GM19397 (cell line): Measurements from ENCODE around the gene KLHL35.

Experiments
- ATAC-seq: cut with Tn5 transposase; IDR thresholded peaks from one replicate; pipeline ENCODE4 v1.9.1; 2021; ENCODE audit warnings: mild to moderate bottlenecking, moderate library complexity; ENCODE audit not compliant: unreplicated experiment

Gene KLHL35, protein sequence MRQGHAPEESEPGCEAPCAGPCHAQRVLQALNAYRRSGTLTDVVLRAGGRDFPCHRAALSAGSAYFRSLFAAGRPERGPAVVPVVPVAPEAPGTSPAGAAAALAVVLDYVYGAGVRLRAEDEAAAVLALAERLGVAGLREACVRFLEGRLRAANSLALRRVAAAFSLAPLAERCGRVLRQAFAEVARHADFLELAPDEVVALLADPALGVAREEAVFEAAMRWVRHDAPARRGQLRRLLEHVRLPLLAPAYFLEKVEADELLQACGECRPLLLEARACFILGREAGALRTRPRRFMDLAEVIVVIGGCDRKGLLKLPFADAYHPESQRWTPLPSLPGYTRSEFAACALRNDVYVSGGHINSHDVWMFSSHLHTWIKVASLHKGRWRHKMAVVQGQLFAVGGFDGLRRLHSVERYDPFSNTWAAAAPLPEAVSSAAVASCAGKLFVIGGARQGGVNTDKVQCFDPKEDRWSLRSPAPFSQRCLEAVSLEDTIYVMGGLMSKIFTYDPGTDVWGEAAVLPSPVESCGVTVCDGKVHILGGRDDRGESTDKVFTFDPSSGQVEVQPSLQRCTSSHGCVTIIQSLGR

DNA sequence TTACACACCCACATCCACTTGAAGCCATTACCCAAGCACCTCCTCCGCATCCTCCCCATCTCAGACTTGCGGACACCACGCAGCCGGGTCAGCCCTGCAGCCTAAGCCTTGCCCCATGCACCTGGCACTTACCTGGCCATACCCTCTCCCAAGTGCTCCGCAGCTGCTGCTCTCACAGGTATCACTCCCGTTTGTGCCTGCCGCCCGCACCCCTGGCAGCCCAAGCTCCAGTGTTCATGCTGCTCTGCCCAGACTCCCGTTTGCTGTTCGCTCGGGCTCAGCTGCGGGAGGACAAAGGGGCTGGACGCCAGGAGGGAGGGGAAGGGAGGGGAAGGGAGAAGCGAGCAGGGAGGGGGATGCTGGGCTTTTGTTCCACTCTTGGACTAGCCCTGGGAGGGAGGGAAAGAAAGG is at the start of gene KLHL35:
KLHL35 (minus strand) TSS at position 293 of the 411 bp plus-strand sequence. CDS start 2,574 bp downstream, outside the sequence.
- no peak for ATAC-seq

DNA sequence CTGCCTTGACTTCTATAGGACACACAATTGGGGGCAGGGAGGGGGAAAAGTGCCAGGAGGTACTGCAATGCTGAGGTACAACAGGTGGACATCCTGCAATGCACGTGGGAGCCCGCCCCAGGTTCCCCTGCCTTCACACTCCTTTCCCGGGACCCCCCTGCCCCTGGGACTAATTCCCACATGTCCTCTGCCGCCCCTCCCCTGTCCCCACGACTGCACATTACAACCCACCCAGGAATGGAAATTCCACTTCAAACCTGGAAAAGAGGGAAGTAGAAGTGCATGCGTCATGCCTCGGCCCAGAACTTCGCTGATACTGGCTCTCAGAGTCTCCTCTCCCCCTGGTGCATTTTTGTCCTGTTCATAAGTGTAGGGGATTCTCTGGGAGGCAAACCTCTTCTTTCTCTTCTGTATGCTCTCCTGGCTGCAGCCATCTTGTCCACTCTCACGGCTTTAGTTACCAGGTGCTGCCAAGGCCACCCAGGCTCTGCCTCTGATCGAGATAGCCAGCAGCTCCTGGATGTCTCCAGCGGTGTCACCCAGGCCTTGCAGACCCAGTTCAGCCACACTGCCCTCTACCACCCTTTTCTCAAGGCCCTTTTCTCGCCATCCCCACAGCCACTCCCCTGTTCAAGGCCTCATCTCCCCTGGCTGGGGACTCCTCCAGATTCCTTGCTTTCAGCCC is 49.1 kb upstream of the KLHL35 start:
- no peak for ATAC-seq

DNA sequence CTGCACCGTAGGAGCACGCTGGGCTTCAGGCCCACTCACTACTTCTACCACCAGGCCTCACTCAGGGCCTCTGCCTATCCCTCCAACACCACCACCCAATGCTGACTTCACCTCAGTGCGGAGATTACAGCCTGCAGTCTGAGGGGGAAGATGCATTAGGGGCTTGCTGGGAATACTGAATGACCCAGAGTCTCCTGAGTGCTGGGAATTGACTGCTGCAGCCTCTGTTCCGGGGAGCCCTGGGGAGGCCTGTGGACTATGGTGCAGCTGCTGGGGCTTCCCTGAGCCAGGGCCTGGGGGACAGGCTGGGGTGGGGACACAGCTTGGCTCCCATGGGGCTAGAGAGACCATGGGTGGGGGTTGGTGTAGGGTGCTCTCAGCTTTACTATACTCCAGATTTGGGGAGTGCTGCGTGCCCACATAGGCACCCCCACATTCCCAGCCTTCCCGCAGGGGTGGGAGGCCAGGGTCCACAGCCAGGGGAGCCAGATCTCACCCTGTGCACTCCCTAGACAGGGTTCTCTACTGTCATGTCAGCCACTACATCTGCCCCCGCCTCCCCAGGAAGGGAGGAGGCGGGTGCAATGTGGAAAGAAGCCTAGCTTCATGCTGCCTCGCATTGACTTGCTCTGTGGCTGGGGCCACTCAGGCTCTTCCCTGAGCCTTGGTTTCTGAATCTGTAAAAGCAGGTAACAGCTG is 48.4 kb upstream of the KLHL35 start:
- ATAC-seq, result no peak

DNA sequence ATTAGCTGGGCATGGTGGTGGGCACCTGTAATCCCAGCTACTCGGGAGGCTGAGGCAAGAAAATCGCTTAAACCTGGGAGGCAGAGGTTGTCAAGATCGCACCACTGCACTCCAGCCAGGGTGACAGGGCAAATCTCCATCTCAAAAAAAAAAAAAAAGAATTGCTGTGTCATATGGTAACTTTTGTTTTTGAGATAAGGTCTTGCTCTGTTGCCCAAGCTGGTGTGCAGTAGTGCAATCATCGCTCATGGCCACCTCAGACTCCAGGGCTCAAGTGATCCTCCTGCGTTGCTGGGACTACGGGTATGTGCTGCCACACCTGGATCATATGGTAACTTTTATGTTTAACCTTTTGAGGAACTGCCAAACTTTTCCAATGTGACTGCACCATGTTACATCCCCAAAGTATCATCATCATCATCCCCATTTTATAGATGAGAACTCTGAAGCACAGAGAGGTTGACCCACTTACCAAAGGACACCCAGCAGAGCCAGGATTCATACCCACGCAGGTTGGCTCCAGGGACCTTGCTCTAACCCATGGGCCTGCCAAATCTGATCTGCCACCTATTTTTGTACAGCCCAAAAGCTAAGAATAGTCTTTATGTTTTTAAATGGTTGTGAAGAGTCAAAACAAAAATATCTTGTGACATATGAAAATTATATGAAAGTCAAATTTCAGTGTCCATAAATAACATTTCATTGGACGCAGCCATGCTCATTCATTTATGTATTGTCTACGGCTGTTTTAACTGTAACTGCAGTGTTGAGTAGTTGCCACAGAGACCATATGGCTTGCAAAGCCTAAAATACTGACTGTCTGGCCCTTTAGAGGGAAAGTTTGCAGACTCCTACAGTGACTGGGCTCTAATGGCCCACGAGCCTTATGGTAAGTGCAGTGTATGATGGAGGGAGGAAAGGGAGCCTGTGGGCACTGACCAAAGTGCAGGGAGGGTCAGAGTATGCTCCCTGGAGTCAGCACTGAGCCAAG is 47.5 kb upstream of the KLHL35 start:
- no peak for ATAC-seq

DNA sequence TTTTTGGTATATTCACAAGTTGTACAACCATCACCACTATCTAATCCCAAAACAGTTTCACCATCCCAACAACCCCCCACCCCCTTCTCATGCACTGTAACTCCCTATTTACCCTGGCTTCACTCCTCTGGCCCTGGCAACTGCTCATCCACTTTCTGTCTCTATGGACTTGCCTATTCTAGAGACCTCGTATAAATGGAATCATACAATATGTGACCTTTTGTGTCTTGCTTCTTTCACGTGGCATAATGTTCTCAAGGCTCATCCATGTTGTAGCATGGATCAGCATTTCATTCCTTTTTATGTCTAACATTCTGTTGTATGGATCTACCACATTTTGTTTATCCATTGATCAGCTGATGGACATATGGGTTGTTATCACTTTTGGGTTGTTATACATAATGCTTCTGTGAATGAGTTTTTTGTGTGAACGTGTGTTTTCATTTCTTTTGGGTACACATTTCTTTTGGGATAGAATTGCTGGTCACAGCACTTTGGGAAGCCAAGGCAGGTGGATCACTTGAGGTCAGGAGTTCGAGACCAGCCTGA is 46.7 kb upstream of the KLHL35 start:
- no peak for ATAC-seq

DNA sequence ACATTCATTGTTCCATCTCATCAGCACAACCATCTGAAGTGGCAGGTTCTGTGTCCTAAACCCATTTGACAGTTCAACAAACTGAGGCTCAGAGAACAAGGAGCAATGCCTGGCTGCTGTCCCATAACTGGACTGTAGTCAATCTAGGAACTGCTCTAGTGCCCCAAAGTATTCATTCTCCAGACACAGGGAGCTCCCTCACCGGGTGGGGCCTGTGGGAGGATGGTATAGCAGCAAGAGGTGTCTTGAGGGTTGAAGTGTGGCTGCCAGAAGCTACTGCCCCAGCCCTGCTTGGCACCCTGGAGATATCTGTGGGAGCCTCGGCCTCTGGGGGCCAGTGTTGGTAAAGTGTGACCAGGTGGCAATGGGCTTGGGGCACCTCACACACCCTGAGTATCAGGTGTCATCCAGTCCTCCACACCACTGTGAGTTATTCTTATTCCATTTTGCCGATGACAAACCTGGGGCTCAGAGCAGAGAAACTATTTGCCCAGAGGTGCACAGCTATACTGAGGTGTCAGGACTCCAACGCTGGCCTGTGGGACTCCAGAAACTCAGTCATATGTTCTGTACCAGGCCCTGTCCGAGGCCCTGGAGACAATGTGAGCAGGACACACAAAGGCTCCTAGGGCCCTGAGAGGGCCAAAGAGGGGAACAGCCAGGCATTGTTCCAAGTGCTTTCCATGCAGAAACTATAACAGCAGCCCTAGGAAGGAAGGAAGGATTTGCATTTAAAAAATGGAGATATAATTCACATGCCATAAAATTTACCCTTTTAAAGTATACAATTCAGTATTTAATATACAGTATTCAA is 46.0 kb upstream of the KLHL35 start:
- ATAC-seq, result no peak

DNA sequence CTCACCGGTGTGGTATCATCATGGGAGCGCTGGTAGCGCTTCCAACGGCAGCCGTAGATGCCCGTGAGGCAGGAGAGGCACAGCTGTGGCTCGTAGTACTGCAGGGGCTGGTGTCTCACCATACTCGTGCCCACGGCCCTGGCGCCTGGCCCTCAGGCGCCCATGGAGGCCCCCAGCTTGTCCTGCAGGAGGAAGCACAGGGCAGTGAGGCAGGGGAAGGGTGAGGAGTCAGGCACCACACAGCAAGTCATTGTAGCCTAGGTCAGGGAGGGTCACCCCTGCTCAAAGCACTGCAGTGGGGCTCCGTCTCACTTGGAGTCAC is 44.6 kb upstream of the KLHL35 start:
- ATAC-seq, result no peak

DNA sequence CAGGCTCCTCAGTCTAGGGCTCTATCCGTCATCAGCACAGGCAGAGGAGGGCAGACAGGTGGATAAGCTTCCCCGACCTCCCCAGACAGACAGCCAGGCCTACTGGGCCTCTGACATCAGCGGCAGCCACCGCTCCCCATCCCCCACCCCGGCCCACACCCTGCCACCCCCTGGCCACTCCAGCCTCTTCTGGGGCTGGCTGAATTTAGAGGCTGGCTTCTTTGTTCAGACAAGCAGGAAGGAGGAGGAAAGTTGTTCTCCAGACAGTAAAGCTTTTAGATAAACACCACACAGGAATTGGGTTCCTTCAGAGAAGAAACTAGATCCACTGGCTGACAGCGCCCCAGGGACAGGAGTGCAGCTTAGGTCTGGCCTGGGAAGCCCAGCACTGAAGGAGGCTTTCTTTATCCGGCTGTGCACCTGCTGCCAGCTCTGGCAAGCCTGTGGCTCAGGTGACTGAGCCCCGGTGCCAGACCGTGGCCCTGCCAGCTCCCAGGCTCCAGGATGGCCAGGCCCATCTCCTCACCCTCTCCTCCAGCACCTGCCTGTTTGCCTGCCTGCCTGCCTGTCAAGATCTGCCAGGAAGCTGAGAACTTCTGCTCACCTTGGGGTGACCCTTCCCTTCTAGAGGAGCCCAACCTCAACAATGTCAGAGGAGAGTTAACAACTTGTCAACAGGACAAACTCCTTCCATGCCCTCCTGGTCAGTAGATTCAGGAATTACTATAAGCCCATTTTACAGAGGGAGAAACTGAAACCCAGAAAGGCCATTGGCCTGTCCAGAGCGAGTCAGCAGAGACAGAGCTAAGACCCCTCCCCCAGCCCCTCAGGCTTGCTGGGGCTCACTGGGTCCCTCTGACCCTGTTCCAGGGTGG is 44.0 kb upstream of the KLHL35 start:
- ATAC-seq, result no peak

DNA sequence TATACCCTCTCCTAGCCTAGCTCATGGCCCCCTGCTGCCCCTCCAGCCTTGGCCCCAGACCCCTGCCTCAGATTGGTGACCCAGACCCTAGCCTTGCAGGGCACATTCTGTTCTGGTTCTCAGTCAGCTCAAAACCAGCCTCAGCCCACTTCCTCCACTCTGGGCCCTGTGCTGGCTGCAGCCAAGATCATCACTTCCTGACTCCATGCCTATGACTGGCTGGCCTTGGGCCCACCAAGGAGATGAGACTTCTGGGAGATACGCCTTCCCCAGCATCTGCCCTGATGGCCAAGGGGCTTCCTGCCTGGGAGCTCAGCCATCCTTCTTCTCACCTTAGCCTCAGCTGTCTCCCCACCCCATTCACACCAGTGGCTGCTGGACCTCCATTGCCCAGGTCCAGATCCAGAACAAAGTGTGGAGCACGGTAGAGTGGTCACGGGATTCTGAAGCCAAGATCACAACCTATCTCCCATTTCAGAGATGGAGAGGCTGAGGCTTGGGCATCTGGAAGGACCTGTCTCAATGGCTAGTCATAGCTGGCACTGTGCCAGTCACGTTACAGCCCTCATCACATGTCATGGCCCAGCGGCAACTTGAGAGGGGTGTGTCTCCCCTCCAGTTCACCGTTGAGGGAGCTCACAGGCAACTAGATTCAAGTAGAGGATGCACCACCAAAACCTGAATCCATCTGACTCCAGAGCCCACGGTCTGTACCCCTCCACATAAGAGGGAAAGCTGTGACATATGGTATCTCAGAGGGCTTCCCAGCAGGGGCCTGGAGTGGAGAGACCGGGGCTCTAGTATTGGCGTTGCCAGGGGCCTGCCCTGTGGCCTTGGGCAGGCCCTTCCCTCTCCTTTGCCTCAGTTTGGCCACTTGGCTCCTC is 43.0 kb upstream of the KLHL35 start:
- ATAC-seq, result no peak

DNA sequence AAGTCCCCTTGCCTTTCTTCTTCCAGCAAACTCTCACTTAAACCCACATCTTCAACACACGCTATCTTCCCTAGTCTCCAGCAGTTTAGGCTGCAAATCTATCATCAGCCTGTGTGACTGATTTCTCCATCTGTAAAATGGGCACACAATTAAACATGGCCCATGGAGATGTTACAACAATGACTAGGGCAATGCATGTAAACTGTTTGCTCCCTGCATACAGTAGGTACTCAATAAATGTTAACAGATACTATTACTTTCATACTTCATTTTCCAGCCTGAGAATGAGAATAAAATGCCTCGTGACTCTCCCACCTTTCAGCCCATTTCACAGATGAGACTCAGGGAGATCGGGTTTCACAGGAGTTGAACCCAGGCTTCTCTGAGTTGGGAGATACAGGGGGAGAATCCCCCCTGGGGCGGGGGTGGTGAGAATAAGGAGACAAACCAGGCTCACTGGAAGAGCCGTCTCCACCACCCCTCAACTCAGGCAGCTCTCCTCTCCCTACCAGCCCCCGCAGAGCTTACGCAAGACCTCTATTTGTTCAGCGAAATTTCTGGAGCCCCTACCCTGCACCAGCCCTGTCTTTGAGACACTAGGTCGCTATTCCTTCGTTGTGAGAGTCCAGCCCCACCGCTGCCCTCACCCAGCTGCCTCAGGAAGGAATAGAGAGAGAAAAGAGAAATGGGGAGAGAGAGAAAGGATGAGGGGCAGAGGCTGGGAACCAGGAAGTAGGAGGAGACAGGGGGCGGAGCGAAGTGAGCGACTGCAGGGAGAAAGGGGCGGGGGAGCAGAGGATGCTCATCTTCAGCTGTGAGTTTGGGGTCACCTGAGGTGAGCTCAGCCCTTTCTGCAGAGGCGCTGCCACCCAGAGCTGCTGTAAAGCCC is 42.1 kb upstream of the KLHL35 start:
- no peak for ATAC-seq

DNA sequence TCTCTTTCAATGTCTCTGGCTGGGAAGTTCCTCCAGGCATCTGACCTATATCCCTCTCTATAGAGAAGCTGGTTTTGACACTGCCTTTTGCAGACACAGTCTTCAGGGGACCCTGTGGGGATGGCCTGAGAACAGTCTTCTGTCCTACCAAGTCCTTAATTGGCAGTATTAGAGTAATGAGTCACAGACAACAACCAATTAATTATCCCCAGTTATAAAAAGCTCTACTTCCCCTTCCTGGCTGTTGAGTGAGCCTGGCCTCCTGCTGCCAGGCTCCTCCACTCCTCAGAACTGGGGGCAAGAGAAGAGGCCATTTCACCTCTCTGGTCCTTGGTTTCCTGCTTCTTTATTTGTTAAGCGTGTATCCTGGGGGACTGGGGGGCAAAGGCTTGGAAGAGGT is 41.2 kb upstream of the KLHL35 start:
- ATAC-seq, result no peak

DNA sequence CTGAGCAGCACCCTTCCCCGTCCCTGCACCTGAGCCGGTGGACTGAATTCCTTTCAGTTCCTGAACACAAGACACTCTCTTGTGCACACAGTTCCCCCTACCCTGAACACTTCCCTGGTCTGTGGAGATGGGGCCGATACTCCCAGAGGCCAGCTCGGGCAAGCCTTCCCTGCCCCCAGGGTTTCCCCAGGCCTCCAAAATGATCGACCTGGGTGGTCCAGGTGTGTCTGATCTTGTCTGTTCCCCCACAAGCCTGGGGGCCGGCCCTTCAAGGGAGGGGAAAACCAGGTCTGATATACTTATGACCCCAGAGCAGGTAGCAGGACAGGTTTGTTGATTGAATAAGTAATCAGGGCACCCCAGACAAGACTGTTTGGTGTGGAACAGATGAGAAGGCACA is 40.7 kb upstream of the KLHL35 start:
- ATAC-seq, result no peak

DNA sequence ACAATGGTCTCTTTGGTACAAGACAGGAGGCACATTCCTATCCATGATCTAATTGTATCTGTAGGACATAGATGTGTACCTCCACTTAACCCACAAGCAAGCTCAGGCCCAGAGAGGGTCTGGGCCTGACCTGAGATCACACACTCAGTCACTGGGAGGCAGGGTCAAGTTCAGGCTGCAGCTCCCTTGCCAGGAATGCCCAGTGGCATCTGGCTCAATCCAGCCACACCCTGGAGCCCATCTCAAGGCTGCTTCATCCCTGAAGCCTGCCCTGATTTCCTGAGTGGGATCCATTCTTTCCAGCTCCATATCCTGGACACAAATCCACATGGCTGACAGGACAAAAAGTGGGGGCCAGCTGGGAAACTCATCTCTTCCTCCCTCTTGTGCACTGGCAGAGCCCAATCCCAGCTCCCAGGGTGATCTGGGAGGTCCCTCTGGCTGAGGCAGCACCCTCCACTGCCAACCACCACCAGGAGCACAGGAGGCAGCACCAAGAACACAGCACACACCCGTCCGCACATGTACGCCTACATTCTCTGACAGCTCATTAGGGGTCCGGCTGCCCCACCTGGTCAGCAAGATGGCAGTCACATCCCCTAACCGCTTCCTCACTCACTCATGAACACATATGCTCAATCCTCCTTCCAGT is 39.2 kb upstream of the KLHL35 start:
- no peak for ATAC-seq

DNA sequence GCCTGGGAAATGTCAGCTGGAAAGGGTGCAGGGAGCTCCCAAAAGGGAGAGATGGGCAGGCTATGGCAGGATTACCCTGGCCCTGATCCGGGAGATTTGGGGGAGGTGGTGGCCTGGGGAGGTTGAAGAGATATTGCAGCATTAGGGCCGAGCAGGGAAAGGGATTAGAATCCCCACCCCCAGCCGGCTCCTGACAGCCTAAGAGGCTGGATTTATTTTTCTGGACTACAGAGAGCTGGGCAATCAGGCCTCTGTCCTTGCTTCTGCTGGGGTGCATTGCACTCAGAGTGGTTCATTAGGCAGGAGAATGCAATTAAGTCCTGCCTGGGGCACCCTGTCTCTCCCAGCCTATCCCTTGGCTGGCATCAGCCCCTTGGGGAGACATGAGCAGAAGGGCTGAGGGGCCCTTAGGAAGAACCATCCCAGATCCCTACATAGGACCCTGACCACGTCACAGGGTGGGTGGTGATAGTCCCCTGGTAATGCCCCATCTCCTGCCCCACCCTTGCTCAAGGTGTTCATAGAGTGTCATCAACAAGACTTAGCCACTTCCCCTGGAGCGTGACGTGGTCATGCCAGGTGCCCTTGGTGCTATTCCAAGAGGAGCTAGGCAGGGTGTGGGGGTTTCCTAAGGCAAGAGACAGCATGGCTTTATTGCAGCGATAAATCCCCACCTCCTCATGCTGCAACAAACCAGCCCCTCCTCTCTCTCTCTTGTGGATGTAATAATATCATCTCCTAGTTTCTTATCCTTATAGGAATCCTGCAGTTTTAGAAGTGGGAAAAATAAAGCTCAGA is 38.4 kb upstream of the KLHL35 start:
- no peak for ATAC-seq

DNA sequence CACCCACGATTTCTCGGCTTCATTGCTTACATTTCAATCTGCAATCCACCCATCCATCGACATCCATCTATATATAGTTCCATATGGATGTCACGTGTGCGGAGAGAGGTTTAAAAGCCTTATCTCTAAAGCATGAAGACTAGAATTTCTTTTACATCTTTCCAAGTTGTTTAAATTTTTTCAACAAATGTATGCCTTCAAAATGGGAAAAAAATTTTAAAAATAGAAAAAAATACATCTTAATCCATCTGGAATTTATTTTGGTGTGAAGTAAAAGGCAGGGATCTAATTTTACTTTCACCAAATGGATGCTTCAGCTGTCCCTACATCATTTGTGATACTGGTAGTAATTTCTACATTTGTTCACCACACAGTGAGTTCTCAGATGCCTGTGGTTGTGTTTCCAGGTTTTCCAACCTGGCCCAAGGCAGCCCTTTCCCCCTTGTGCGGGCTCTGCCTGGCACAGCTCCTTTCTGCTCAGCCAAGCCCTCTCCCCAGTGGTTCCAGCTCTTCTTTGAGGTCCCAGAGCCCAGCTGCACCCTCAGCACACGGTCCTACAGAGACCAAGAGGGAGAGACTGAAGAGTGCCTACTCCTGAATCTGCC is 37.6 kb upstream of the KLHL35 start:
- no peak for ATAC-seq
